Uterus (tissue), 4 donors: Measurements from ENCODE around the gene LRP1. TPM values are rescaled to one million over a fixed set of nuclear protein-coding genes. Genes with fewer than 3 reads are reported as not detected.

ENCODE experiments used
- DNase-seq, 2 donors: peaks; one replicate each; pipeline ENCODE4 v3.0.0-alpha.2; 2019 to 2020
- H3K27ac ChIP-seq, 2 donors: fragments of 200-600 bp; sonication (generic); 1 replicate in 1 of 2; 2 replicates in 1 of 2; pipeline ENCODE4 v1.5.1; 2016 to 2018
- H3K27me3 ChIP-seq, 2 donors: fragments of 200-600 bp; sonication (generic); one replicate each; pipeline ENCODE4 v1.5.1; 2018 to 2019; ENCODE audit warnings: control low read depth in 1 of 2
- H3K36me3 ChIP-seq, 2 donors: fragments of 200-600 bp; sonication (generic); one replicate each; pipeline ENCODE4 v1.5.1; 2019; ENCODE audit warnings: control low read depth in 1 of 2
- H3K4me1 ChIP-seq, 2 donors: fragments of 200-600 bp; sonication (generic); one replicate each; pipeline ENCODE4 v1.5.1; 2018 to 2019; ENCODE audit warnings: control low read depth in 1 of 2
- H3K4me3 ChIP-seq, 2 donors: fragments of 200-600 bp; sonication (generic); 1 replicate in 1 of 2; 2 replicates in 1 of 2; pipeline ENCODE4 v1.5.1; 2018 to 2019; ENCODE audit warnings: mild to moderate bottlenecking in 1 of 2
- H3K9me3 ChIP-seq, 2 donors: fragments of 200-600 bp; sonication (generic); one replicate each; pipeline ENCODE4 v1.5.1; 2019; ENCODE audit warnings: control low read depth in 1 of 2
- CTCF ChIP-seq, 4 experiments: fragments of 200-600 bp in 2 of 4; fragments of 450-650 bp in 2 of 4; sonication (generic) in 2 of 4; IDR thresholded peaks; one replicate each; pipeline ENCODE4 v1.5.1; 2016 to 2019; ENCODE audit warnings: antibody characterized with exemption in 4 of 4, mild to moderate bottlenecking in 2 of 4, moderate library complexity in 1 of 4
- POLR2A ChIP-seq, 2 donors: fragments of 450-650 bp; IDR thresholded peaks; one replicate each; pipeline ENCODE4 v1.6.1; 2016; ENCODE audit warnings: antibody characterized with exemption in 2 of 2, mild to moderate bottlenecking in 1 of 2, moderate library complexity in 1 of 2
- intact Hi-C: fragments of 100-400 bp; cut with DNase I; formaldehyde crosslinking; loops from one replicate; pipeline ENCODE4 v1.15.1; 2023; ENCODE audit warnings: low total_unique reads
- total RNA-seq, 4 donors: library from RNA; depleted of rRNA in 3 of 4; stranded (reverse); fragments of >200 nt in 3 of 4; gene quantifications; one replicate each; pipeline versions ENCODE4 v1.1.0 to v1.2.4, GENCODE V29; 2014 to 2023
- donor health status: DM: yes; HTN: yes; CAD: no.

The LRP1 gene
- total RNA-seq, 4 donors from 2014 or later = 164 to 507 (median 318) TPM

- Histone ChIP-seq H3K36me3 (no peaks in the 10 kb centered on the region), H3K4me1 (no peaks in the 10 kb centered on the region), H3K9me3 (no peaks in the 10 kb centered on the region), H3K4me3 (no peak overlapping the region), H3K27me3 (no peaks in the 10 kb centered on the region), H3K27ac (peak overlapping the region in 1 of 2 donors; percentile 17)
- intact Hi-C loops = no loop called here
- TF ChIP-seq CTCF (IDR thresholded peaks at IDR 0.05) (no peak), POLR2A (IDR thresholded peaks at IDR 0.05) (no peak)
- no peak for DNase-seq
Observed at GRCh38 chr12:57170408-57170807, 42.1 kb downstream of the LRP1 start.

GRCh38 chr12:57170927-57171326, 42.6 kb downstream of the LRP1 start:
- no peaks in the 10 kb centered on the region for H3K27me3 ChIP-seq
- no peak overlapping the region for H3K4me3 ChIP-seq
- no peak for TF ChIP-seq POLR2A (IDR thresholded peaks at IDR 0.05)
- TF ChIP-seq CTCF (IDR thresholded peaks at IDR 0.05) = no peak
- no peak for DNase-seq
- H3K27ac ChIP-seq = peak overlapping the region; percentile 56 to 57
- no peaks in the 10 kb centered on the region for H3K9me3 ChIP-seq
- H3K36me3 ChIP-seq = no peaks in the 10 kb centered on the region
- no peaks in the 10 kb centered on the region for H3K4me1 ChIP-seq
- intact Hi-C loops = no loop called here

GRCh38 chr12:57171668-57172067, 43.4 kb downstream of the LRP1 start:
- H3K36me3 ChIP-seq = no peaks in the 10 kb centered on the region
- intact Hi-C loops = no loop called here
- H3K4me3 ChIP-seq = no peak overlapping the region
- DNase-seq = peak; percentile 71 to 74
- no peak for TF ChIP-seq CTCF (IDR thresholded peaks at IDR 0.05)
- no peak for TF ChIP-seq POLR2A (IDR thresholded peaks at IDR 0.05)
- H3K4me1 ChIP-seq = no peaks in the 10 kb centered on the region
- H3K27ac ChIP-seq = peak overlapping the region; percentile 56 to 57
- H3K27me3 ChIP-seq = no peaks in the 10 kb centered on the region
- H3K9me3 ChIP-seq = no peaks in the 10 kb centered on the region

- no peaks in the 10 kb centered on the region for H3K27me3 ChIP-seq
- intact Hi-C loops = no loop called here
- H3K9me3 ChIP-seq = no peaks in the 10 kb centered on the region
- H3K27ac ChIP-seq = peak overlapping the region; percentile 11 to 27
- H3K36me3 ChIP-seq = no peaks in the 10 kb centered on the region
- no peak for DNase-seq
- peak; percentile 33 to 48 (median 46) for TF ChIP-seq CTCF (IDR thresholded peaks at IDR 0.05)
- no peak for TF ChIP-seq POLR2A (IDR thresholded peaks at IDR 0.05)
- H3K4me1 ChIP-seq = no peaks in the 10 kb centered on the region
- no peak overlapping the region for H3K4me3 ChIP-seq
Observed at GRCh38 chr12:57173089-57173488, 44.8 kb downstream of the LRP1 start.

- Histone ChIP-seq H3K4me1 (no peaks in the 10 kb centered on the region), H3K4me3 (no peak overlapping the region), H3K36me3 (no peaks in the 10 kb centered on the region), H3K9me3 (no peaks in the 10 kb centered on the region), H3K27me3 (no peaks in the 10 kb centered on the region), H3K27ac (no peak overlapping the region)
- TF ChIP-seq CTCF (IDR thresholded peaks at IDR 0.05) (no peak), POLR2A (IDR thresholded peaks at IDR 0.05) (no peak)
- intact Hi-C loops = no loop called here
- no peak for DNase-seq
Observed at GRCh38 chr12:57173683-57174082, 45.4 kb downstream of the LRP1 start.
